Suppressor macrophage treated with lipopolysaccharide for 1 hour (primary cell): Measurements from ENCODE around the gene STAG3.
A peak's percentile ranks its signal among the peaks of the same experiment; 100 is the strongest.

Experiments
- DNase-seq, 3 donors: peaks; one replicate each; pipeline ENCODE4 v3.0.0-alpha.2; 2020 to 2022

STAG3 gene

GRCh38 chr7:100154651-100155491, 22.8 kb upstream of the STAG3 start:
- DNase-seq, result no peak

- DNase-seq, result no peak
Observed at GRCh38 chr7:100155553-100156317, 22.0 kb upstream of the STAG3 start.

GRCh38 chr7:100156331-100157068, 21.2 kb upstream of the STAG3 start:
- DNase-seq, result peak; percentile 73 to 80 (median 75)

- no peak for DNase-seq
Observed at GRCh38 chr7:100157069-100157333, 20.7 kb upstream of the STAG3 start.

- DNase-seq, result peak; percentile 68 to 76 (median 68)
Observed at GRCh38 chr7:100157334-100158228, 20.1 kb upstream of the STAG3 start.

GRCh38 chr7:100158229-100159098, 19.3 kb upstream of the STAG3 start, which contains the start of gene TRAPPC14:
TSS of gene TRAPPC14 (minus strand) at chr7:100158723. CDS start at chr7:100158499, 224 bp downstream.
- DNase-seq, result peak; percentile 85 to 94 (median 86)

- DNase-seq, result peak in 1 of 3 donors; percentile 40
Observed at GRCh38 chr7:100159099-100159623, 18.6 kb upstream of the STAG3 start.

GRCh38 chr7:100160067-100160466, 17.7 kb upstream of the STAG3 start:
- no peak for DNase-seq

- DNase-seq, result no peak
Observed at GRCh38 chr7:100163006-100163531, 14.6 kb upstream of the STAG3 start.

GRCh38 chr7:100163871-100164270, 13.8 kb upstream of the STAG3 start:
- DNase-seq, result no peak

- no peak for DNase-seq
Observed at GRCh38 chr7:100166317-100166940, 11.3 kb upstream of the STAG3 start.

- DNase-seq, result no peak
Observed at GRCh38 chr7:100166970-100167911, 10.5 kb upstream of the STAG3 start.

GRCh38 chr7:100167912-100168323, 9.8 kb upstream of the STAG3 start:
- DNase-seq, result peak in 1 of 3 donors; percentile 23

- DNase-seq, result no peak
Observed at GRCh38 chr7:100169147-100169850, 8.4 kb upstream of the STAG3 start.

- no peak for DNase-seq
Observed at GRCh38 chr7:100170101-100170897, 7.4 kb upstream of the STAG3 start.

GRCh38 chr7:100171087-100171681, 6.5 kb upstream of the STAG3 start:
- DNase-seq, result no peak

- no peak for DNase-seq
Observed at GRCh38 chr7:100171840-100172239, 5.9 kb upstream of the STAG3 start.
